Measurements from ENCODE around the gene GPR137C. TPM values are rescaled to one million over a fixed set of nuclear protein-coding genes. Genes with fewer than 3 reads are reported as not detected.

The GPR137C gene
- total and polyA plus RNA-seq, 10 of the 15 experiments (the other 5 are each of a cell fraction or from before 2014, with no cell fraction given) = 0.03 to 0.72 (median 0.22) TPM

DNA sequence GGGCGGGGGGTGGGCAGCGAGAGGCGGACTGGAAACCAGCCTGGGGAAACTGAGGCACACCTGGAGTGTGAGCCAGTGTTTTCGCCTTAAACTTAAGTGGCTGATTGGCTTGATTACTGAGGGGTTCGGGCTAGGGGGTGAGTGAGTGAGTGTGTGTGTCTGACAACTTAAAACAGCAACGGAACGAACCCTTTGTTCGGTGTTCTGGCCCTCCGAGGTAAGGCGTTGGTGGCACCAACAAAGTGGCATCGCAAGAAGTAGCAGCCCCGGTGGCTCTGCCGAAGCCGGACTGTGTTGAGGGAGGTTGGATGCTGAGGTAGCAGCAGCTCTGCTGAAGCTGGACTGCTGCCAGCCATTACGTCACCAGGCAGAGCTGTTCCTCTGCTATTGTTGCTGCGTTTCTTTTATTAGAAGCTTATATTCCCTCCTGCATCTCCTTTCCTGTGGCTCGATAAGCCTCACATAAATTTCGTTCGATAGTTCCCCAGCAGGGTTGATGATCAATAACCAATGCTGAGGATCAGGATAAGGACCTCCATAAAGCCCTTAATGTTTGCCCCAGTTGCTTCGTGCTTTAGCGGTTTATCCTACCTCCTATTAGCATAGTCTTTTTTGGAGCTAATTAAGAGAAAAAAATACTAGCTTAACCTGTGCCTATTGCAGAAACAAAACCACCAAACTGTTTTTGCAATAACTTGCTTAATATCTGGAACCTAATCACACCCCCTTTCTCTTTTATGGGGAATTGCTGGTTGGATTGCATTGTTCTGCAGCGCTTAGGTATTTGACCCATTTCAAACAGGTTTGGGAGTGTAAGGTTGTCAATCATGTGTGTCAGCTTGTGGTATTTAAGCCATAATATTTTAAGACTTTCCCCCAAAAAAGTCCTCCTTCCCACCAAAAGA is 1.3 kb downstream of the GPR137C start:
- H2AFZ ChIP-seq (ENCODE audit: control insufficient read depth, low read depth, low read length) = peak overlapping the region; percentile 84
- peaks cover 8% of the 10 kb centered on the region for H3K4me1 ChIP-seq (ENCODE audit: control insufficient read depth, insufficient read depth, low read length)
- ChIA-PET RAD21 (ENCODE audit: unreplicated experiment) (interaction anchor here (0.9 to 1.8 kb wide), 2 partner anchors 253 to 624 kb away, joined by 3 to 5 read pairs; no protein-coding TSS in a partner anchor), SMC1A (ENCODE audit: uncharacterized antibody, unreplicated experiment) (interaction anchor here (0.9 to 1.6 kb wide), 6 partner anchors 12 to 256 kb away, joined by 3 read pairs; no protein-coding TSS in a partner anchor), POLR2A (interaction anchor here (0.9 kb wide), 1 partner anchor 14 kb away, joined by 3 read pairs; no protein-coding TSS in a partner anchor), CTCF (interaction anchor here (0.7 to 2.3 kb wide), 2 partner anchors 10 to 86 kb away, joined by 3 to 7 read pairs; no protein-coding TSS in a partner anchor)
- no peak overlapping the region for H3K27ac ChIP-seq (ENCODE audit: control insufficient read depth, insufficient read depth)
- intact Hi-C loops (cut with micrococcal nuclease; ENCODE audit: unreplicated experiment) = loop anchor here (5.0 kb wide), 1 partner anchor 238 kb away; the partner anchor contains the start of gene GNPNAT1
- 10% methylated on average over 20 of the region's 22 CpGs for WGBS (ENCODE audit: insufficient coverage, insufficient replicate concordance, low lambda C conversion rate, missing lambda C conversion rate)
- peak; percentile 28 for DNase-seq (ENCODE audit: low read depth, low spot score)
- H3K27me3 ChIP-seq (replicated peaks in 1 of 2; ENCODE audit: control insufficient read depth in 2 of 2, insufficient read depth in 2 of 2, low read length in 1 of 2) = peaks cover 0 to 2% of the 10 kb centered on the region in 2 experiments; a peak in 3 of 4 replicates
- no peaks in the 10 kb centered on the region for H4K20me1 ChIP-seq (ENCODE audit: control insufficient read depth, insufficient read depth)
- peak overlapping the region; percentile 18; the same call in 1 of the 2 replicates for H3K9ac ChIP-seq (ENCODE audit: control insufficient read depth, insufficient read depth, low read length)
- H3K36me3 ChIP-seq (ENCODE audit: control insufficient read depth in 2 of 2, insufficient read depth in 2 of 2, low read length in 1 of 2) = no peaks in the 10 kb centered on the region
- peak; percentile 41 for FAIRE-seq
- peak overlapping the region; percentile 83 for H3K4me2 ChIP-seq (ENCODE audit: control insufficient read depth, insufficient read depth)
- in situ Hi-C loops (cut with MboI) = no loop called here
- H3K9me3 ChIP-seq (replicated peaks; ENCODE audit: control insufficient read depth, insufficient read depth, low read length) = no peaks in the 10 kb centered on the region
- peak overlapping the region; percentile 88 for H3K4me3 ChIP-seq
- peak; percentile 8 for ATAC-seq
- no TSS peak for BruUV-seq (replicated peaks)
- peaks cover 6% of the 10 kb centered on the region for H3K79me2 ChIP-seq (ENCODE audit: control insufficient read depth, insufficient read depth, low read length)
- TF ChIP-seq CREM (IDR thresholded peaks at IDR 0.05; ENCODE audit: low read depth) = peak; percentile 62; the same call in 1 of the 2 replicates
- TF ChIP-seq, protein P1, sequence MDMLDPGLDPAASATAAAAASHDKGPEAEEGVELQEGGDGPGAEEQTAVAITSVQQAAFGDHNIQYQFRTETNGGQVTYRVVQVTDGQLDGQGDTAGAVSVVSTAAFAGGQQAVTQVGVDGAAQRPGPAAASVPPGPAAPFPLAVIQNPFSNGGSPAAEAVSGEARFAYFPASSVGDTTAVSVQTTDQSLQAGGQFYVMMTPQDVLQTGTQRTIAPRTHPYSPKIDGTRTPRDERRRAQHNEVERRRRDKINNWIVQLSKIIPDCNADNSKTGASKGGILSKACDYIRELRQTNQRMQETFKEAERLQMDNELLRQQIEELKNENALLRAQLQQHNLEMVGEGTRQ (IDR thresholded peaks at IDR 0.05; ENCODE audit: borderline replicate concordance, low read depth, low read length) = no peak
- TF ChIP-seq, protein P2, sequence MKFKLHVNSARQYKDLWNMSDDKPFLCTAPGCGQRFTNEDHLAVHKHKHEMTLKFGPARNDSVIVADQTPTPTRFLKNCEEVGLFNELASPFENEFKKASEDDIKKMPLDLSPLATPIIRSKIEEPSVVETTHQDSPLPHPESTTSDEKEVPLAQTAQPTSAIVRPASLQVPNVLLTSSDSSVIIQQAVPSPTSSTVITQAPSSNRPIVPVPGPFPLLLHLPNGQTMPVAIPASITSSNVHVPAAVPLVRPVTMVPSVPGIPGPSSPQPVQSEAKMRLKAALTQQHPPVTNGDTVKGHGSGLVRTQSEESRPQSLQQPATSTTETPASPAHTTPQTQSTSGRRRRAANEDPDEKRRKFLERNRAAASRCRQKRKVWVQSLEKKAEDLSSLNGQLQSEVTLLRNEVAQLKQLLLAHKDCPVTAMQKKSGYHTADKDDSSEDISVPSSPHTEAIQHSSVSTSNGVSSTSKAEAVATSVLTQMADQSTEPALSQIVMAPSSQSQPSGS (IDR thresholded peaks at IDR 0.05; ENCODE audit: low read length) = peak; percentile 88
- no peak for TF ChIP-seq CHD2 (IDR thresholded peaks at IDR 0.05; ENCODE audit: borderline replicate concordance, low read depth, low read length)
- TF ChIP-seq, protein P3, sequence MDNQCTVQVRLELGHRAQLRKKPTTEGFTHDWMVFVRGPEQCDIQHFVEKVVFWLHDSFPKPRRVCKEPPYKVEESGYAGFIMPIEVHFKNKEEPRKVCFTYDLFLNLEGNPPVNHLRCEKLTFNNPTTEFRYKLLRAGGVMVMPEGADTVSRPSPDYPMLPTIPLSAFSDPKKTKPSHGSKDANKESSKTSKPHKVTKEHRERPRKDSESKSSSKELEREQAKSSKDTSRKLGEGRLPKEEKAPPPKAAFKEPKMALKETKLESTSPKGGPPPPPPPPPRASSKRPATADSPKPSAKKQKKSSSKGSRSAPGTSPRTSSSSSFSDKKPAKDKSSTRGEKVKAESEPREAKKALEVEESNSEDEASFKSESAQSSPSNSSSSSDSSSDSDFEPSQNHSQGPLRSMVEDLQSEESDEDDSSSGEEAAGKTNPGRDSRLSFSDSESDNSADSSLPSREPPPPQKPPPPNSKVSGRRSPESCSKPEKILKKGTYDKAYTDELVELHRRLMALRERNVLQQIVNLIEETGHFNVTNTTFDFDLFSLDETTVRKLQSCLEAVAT (IDR thresholded peaks at IDR 0.05) = no peak
- TF ChIP-seq POLR2A (IDR thresholded peaks at IDR 0.05; ENCODE audit: low read depth, low read length) = no peak
- TF ChIP-seq, protein P4, sequence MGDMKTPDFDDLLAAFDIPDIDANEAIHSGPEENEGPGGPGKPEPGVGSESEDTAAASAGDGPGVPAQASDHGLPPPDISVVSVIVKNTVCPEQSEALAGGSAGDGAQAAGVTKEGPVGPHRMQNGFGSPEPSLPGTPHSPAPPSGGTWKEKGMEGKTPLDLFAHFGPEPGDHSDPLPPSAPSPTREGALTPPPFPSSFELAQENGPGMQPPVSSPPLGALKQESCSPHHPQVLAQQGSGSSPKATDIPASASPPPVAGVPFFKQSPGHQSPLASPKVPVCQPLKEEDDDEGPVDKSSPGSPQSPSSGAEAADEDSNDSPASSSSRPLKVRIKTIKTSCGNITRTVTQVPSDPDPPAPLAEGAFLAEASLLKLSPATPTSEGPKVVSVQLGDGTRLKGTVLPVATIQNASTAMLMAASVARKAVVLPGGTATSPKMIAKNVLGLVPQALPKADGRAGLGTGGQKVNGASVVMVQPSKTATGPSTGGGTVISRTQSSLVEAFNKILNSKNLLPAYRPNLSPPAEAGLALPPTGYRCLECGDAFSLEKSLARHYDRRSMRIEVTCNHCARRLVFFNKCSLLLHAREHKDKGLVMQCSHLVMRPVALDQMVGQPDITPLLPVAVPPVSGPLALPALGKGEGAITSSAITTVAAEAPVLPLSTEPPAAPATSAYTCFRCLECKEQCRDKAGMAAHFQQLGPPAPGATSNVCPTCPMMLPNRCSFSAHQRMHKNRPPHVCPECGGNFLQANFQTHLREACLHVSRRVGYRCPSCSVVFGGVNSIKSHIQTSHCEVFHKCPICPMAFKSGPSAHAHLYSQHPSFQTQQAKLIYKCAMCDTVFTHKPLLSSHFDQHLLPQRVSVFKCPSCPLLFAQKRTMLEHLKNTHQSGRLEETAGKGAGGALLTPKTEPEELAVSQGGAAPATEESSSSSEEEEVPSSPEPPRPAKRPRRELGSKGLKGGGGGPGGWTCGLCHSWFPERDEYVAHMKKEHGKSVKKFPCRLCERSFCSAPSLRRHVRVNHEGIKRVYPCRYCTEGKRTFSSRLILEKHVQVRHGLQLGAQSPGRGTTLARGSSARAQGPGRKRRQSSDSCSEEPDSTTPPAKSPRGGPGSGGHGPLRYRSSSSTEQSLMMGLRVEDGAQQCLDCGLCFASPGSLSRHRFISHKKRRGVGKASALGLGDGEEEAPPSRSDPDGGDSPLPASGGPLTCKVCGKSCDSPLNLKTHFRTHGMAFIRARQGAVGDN (IDR thresholded peaks at IDR 0.05) = no peak
- no peak for TF ChIP-seq HCFC1 (IDR thresholded peaks at IDR 0.05; ENCODE audit: low read length)
- TF ChIP-seq NRF1 (conservative IDR thresholded peaks at IDR 0.05; ENCODE audit: low read depth, low read length) = no peak
- TF ChIP-seq PAX5 (IDR thresholded peaks at IDR 0.05; ENCODE audit: borderline replicate concordance, low read depth, low read length) = no peak
- no peak for TF ChIP-seq TBL1XR1 (IDR thresholded peaks at IDR 0.05; ENCODE audit: low read depth, low read length)
- TF ChIP-seq BHLHE40 (IDR thresholded peaks at IDR 0.05; ENCODE audit: borderline replicate concordance in 1 of 2, low read depth in 2 of 2, low read length in 1 of 2) = no peak
- TF ChIP-seq ATF7 (IDR thresholded peaks at IDR 0.05; ENCODE audit: low read depth) = peak; percentile 96
- TF ChIP-seq EED (IDR thresholded peaks at IDR 0.05; ENCODE audit: low read depth) = no peak
- peak; percentile 19 for TF ChIP-seq SMAD1 (IDR thresholded peaks at IDR 0.05; ENCODE audit: low read depth, partially characterized antibody)

All from GM12878 (cell line).